Measurements from ENCODE around the gene CPEB3.

Gene CPEB3

DNA sequence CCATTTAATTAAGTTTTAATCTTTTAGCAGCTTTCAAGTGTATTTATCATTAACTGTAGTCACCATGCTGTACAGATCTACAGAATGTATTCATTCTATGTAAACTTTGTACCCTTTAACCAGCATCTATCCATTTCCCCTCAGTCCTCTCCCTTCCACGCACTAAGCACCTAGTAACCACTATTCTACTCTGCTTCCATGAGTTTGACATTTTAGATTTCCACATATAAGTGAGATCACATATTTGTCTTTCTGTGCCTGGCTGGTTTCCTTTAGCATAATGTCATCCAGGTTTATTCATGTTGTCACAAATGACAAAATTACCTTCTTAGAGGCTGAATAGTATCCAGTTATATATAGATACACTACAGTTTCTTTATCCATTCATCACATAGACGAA is 287.6 kb downstream of the CPEB3 start:
- DNase-seq (ENCODE audit: low spot score): no peak
- TF ChIP-seq CTCF (IDR thresholded peaks at IDR 0.05; ENCODE audit: borderline replicate concordance, control extremely low read depth, extremely low read depth, insufficient read depth, missing control alignments): no peak
- in situ Hi-C loops (cut with MboI; ENCODE audit: low sequenced_read_pairs, unreplicated experiment): no loop called here

GRCh38 chr10:92001995-92002394 is 288.9 kb downstream of the CPEB3 start:
- no peak for TF ChIP-seq CTCF (IDR thresholded peaks at IDR 0.05; ENCODE audit: borderline replicate concordance, control extremely low read depth, extremely low read depth, insufficient read depth, missing control alignments)
- no peak for DNase-seq (ENCODE audit: low spot score)
- in situ Hi-C loops (cut with MboI; ENCODE audit: low sequenced_read_pairs, unreplicated experiment): no loop called here

DNA sequence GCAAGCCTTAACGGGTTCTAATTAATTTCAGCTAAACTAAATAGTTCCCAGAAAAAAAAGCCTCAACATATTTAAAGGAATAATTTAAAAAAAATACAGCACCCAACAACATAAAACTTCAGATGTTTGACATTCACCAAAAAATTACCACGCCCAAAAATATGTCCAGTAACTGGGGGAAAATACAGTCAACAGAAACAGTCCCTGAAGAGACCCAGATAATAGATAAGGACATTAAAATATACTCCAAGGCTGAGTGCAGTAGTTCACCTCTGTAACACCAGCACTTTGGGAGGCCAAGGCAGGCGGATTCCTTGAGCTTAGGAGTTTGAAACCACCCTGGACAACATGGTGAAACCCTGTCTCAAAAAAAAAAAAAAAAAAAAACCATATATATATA is 289.3 kb downstream of the CPEB3 start:
- no peak for DNase-seq (ENCODE audit: low spot score)
- in situ Hi-C loops (cut with MboI; ENCODE audit: low sequenced_read_pairs, unreplicated experiment): no loop called here
- no peak for TF ChIP-seq CTCF (IDR thresholded peaks at IDR 0.05; ENCODE audit: borderline replicate concordance, control extremely low read depth, extremely low read depth, insufficient read depth, missing control alignments)
